ENCODE results near the gene TANGO2.

- TF ChIP-seq TCF12 (IDR thresholded peaks at IDR 0.05), result no peak
- TF ChIP-seq CTCF (IDR thresholded peaks at IDR 0.05), result no peak
- no peak for TF ChIP-seq GABPA (IDR thresholded peaks at IDR 0.05; ENCODE audit: low read depth)
- TF ChIP-seq CHD2 (IDR thresholded peaks at IDR 0.05; ENCODE audit: low read length, partially characterized antibody), result no peak
- TF ChIP-seq SMC3 (IDR thresholded peaks at IDR 0.05; ENCODE audit: low read depth, low read length), result no peak
- no peak for TF ChIP-seq YY1 (IDR thresholded peaks at IDR 0.05; ENCODE audit: low read depth)
- TF ChIP-seq EZH2phosphoT487 (IDR thresholded peaks at IDR 0.05; ENCODE audit: borderline replicate concordance, low read depth), result no peak
- TF ChIP-seq REST (IDR thresholded peaks at IDR 0.05; ENCODE audit: low read depth, low read length), result no peak
- no peak for TF ChIP-seq MAX (IDR thresholded peaks at IDR 0.05; ENCODE audit: low read depth)
- TF ChIP-seq FOXM1 (IDR thresholded peaks at IDR 0.05; ENCODE audit: low read depth), result no peak
- TF ChIP-seq MXI1 (IDR thresholded peaks at IDR 0.05; ENCODE audit: low read depth, low read length), result no peak
- TF ChIP-seq TAF1 (IDR thresholded peaks at IDR 0.05; ENCODE audit: borderline replicate concordance, low read depth, low read length), result no peak
- no peak for TF ChIP-seq RAD21 (IDR thresholded peaks at IDR 0.05; ENCODE audit: low read length)
These were observed 35.8 kb upstream of the TANGO2 start for GRCh38 chr22:19984851-19985811.
